HG02970 (cell line): Measurements from ENCODE around the gene UBXN7.
"Not testable (repeated sequence)": the region's sequence is repeated elsewhere in the genome, so short reads cannot be mapped to it uniquely, and the experiment has no call there.

ENCODE experiments used
- ATAC-seq: cut with Tn5 transposase; IDR thresholded peaks from one replicate; pipeline ENCODE4 v1.9.1; 2021; ENCODE audit warnings: mild to moderate bottlenecking, moderate library complexity, moderate number of reproducible peaks; ENCODE audit not compliant: unreplicated experiment, low FRiP score

The UBXN7 gene, protein sequence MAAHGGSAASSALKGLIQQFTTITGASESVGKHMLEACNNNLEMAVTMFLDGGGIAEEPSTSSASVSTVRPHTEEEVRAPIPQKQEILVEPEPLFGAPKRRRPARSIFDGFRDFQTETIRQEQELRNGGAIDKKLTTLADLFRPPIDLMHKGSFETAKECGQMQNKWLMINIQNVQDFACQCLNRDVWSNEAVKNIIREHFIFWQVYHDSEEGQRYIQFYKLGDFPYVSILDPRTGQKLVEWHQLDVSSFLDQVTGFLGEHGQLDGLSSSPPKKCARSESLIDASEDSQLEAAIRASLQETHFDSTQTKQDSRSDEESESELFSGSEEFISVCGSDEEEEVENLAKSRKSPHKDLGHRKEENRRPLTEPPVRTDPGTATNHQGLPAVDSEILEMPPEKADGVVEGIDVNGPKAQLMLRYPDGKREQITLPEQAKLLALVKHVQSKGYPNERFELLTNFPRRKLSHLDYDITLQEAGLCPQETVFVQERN

GRCh38 chr3:196432137-196432879 lies at the start of gene UBXN7:
Gene UBXN7 (minus strand): TSS chr3:196432427. CDS start chr3:196432399, 28 bp downstream.
- peak; percentile 91 for ATAC-seq

- no peak for ATAC-seq
Measured at GRCh38 chr3:196477678-196478077, 45.5 kb upstream of the UBXN7 start.

DNA sequence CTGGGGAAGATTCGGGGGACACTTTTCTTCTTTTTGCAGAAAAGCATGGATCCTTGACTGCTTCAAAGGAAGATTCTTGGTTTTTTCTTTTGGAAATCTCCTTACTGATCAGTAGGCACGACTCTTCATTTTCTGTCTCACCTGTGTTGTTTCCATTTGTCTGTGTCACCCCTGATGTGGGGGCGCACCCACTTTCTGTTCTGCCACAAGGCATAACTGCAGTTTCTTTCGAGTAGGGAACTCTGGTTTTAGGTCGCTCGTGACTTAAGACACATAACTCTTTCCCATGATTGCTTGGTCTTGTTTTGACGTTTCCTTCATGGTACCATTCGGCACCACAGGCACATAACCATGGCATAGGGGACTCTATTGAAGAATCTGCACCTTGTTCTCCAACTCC lies 40.1 kb upstream of the UBXN7 start:
- ATAC-seq: no peak

- ATAC-seq: no peak
Measured at GRCh38 chr3:196471551-196471950, 39.3 kb upstream of the UBXN7 start.

DNA sequence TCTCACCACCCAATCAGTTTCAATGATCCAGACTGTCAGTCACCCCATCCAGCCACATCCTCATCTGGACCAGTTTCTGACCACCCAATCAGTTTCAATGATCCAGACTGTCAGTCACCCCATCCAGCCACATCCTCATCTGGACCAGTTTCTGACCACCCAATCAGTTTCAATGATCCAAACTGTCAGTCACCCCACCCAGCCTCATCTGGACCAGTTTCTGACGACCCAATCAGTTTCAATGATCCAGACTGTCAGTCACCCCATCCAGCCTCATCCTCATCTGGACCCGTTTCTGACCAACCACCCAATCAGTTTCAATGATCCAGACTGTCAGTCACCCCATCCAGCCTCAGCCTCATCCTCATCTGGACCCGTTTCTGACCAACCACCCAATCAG lies 38.0 kb upstream of the UBXN7 start:
- not testable (repeated sequence) for ATAC-seq

GRCh38 chr3:196463804-196464203 lies 31.6 kb upstream of the UBXN7 start:
- ATAC-seq: no peak

GRCh38 chr3:196463478-196463756 lies 31.2 kb upstream of the UBXN7 start:
- ATAC-seq: no peak

DNA sequence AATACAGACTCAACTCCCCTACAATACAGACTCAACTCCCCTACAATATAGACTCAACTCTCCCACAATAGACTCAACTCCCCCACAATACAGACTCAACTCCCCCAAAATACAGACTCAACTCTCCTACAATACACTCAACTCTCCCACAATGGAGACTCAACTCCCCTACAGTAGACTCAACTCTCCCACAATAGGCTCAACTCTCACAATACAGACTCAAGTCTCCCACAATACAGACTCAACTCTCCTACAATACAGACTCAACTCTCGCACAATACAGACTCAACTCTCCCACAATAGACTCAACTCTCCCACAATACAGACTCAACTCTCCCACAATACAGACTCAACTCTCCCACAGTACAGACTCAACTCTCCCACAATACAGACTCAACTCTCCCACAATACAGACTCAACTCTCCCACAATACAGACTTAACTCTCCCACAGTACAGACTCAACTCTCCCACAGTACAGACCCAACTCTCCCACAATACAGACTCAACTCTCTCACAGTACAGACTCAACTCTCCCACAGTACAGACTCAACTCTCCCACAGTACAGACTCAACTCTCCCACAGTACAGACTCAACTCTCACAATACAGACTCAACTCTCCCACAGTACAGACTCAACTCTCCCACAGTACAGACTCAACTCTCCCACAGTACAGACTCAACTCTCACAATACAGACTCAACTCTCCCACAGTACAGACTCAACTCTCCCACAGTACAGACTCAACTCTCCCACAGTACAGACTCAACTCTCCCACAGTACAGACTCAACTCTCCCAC lies 30.7 kb upstream of the UBXN7 start:
- not testable (repeated sequence) for ATAC-seq

DNA sequence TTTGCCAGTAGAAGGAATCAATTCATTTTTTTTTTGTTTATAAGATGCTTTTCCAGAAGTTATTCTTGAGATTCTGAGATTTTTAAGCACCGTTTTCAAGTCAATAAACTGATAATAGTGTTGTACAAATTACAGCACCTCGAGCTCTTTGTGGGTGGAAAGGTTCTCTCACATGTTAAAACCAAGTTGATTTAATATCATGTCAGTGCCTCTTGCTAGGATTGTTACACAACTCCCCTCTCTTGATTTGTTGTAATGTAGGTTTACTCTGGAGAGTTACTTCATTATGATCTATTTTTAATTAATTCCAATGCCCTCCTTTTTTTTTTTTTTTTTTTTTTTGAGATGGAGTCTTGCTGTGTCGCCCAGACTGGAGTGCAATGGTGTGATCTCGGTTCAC lies 25.8 kb upstream of the UBXN7 start:
- no peak for ATAC-seq

DNA sequence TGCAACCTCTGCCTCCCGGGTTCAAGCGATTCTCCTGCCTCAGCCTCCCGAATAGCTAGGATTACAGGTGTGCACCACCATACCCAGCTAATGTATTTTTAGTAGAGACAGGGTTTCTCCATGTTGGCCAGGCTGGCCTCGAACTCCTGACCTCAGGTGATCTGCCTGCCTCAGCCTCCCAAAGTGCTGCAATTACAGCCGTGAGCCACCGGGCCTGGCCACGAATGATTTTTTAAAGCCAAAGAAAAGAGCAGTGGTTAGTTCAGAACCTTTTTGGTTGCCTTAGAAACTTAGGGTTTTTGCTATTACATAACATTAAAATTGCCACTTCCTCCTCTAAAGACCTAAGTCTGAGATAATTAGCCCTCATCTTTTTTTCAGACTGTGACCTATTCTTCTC lies 25.2 kb upstream of the UBXN7 start:
- ATAC-seq: not testable (repeated sequence)

- no peak for ATAC-seq
Measured at GRCh38 chr3:196454935-196455334, 22.7 kb upstream of the UBXN7 start.

DNA sequence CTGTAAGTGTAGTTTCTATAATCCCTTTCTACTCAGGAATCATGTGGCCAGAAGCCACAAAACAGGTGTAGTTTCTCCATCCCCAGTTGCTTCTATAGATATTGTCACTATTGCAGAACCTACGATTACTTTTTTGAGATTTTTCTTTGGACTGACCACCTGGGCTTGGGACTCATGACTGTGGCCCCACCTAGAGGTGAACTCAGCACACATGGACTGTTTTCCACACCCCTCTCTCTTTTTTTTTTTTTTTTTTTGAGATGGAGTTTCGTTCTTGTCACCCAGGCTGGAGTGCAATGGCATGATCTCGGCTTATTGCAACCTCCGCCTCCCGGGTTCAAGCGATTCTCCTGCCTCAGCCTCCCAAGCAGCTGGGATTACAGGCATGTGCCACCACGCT lies 13.2 kb upstream of the UBXN7 start:
- not testable (repeated sequence) for ATAC-seq

- no peak for ATAC-seq
Measured at GRCh38 chr3:196444500-196444894, 12.3 kb upstream of the UBXN7 start.

GRCh38 chr3:196440696-196441095 lies 8.5 kb upstream of the UBXN7 start:
- ATAC-seq: no peak

DNA sequence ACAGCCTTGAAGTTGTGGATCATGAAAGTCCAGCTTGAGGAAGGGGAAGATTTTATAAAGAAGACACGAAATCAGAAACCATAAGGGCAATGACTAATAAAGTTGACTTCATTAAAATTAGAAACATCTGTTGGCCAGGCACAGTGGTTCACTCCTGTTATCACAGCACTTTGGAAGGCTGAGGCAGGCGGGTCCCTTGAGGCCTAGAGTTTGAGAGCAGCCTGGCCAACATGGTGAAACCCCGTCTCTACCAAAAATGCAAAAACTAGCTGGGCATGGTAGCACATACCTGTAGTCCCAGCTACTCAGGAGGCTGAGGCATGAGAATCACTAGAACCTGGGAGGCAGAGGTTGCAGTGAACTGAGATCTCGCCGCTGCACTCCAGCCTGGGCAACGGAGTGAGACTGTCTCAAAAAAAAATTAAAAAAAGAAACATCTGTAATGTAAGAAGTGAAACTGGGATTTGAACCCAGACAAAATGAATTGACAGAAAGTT lies 7.9 kb upstream of the UBXN7 start:
- ATAC-seq: no peak

GRCh38 chr3:196431181-196432136 lies 768 bp downstream of the UBXN7 start:
- peak; percentile 24 for ATAC-seq

GRCh38 chr3:196428041-196428440 lies 4.2 kb downstream of the UBXN7 start:
- no peak for ATAC-seq

GRCh38 chr3:196424421-196424820 lies 7.8 kb downstream of the UBXN7 start:
- not testable (repeated sequence) for ATAC-seq

- ATAC-seq: no peak
Measured at GRCh38 chr3:196423044-196423781, 9.0 kb downstream of the UBXN7 start.
